ENCODE data around the gene PHF2.

PHF2 gene

GRCh38 chr9:93587284-93587650 lies 10.9 kb downstream of the PHF2 start:
- DNase-seq (ENCODE audit: low spot score) = no peak

DNA sequence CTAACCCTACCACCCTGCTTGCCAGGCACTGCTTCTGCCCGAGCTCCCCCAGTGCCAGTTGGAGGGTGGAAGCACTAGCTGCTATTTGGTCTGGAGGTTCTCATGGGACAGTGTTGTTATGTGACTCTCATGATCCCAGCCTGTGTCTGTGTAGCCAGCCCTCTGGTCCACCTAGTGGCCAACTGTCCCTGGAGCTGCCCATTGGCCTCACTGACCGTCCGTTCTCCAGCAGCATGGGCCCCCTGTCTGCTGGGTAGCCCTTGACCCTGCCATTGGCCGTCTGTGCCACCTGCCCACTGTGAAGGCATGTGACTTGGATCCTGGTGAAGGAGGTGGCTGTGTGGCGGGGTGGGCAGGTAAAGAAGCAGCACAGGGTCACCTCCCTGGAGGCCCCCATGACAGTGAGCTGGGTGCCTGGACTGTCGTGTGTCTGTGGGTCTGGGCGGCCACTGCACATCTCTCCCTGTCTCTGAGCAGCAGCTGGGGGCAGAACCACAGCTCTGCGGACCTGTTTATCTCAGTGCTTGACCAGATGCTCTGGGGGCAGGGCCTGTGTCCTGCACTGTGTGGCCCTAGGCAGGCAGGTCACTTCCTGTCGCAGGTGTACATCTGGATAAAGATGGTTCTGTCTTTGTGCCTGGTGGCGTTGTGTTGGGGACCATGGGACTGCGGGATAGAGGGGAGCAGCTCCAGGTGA lies 11.4 kb downstream of the PHF2 start:
- DNase-seq (ENCODE audit: low spot score) = no peak

DNA sequence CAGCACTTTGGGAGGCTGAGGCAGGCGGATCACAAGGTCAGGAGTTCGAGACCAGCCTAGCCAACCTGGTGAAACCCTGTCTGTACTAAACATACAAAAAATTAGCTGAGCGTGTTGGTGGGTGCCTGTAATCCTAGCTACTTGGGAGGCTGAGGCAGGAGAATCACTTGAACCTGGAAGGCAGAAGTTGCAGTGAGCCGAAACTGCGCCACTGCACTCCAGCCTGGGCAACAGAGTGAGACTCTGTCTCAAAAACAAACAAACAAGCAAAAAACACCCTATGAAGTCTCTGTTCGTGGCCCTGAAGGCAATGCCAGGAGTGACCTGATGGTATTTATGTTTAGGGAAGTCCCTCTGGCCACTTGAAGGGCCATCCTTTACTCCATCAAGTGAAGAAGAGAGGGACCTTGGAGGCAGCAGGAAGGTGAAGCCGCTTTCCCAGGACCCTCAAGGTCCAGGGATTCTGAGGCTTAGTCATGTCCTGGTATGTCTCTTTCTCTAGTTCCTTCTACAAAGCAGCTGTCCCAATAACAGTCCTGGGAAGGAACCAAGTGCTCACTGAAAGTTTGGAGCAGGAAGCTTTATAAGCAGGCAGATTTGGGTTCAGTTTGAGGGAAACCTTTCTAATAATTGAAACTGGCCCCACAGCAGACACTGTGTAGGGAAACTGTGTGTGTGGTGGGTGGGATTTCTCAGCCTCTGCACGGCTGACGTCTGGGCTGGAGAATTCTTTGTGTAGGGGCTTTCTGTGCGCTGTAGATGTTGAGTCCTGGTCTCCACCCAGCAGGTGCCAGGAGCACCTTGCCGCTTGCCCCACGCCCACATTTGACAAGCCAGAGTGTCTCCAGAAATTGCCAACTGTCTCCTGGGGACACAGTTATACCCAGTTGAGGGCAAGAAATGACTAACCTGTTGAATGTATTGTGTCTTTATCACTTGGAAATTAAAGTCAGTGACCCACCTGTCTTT lies 12.5 kb downstream of the PHF2 start:
- DNase-seq (ENCODE audit: low spot score) = no peak

GRCh38 chr9:93589688-93590087 lies 13.3 kb downstream of the PHF2 start:
- peak; percentile 73 for DNase-seq (ENCODE audit: low spot score)

DNA sequence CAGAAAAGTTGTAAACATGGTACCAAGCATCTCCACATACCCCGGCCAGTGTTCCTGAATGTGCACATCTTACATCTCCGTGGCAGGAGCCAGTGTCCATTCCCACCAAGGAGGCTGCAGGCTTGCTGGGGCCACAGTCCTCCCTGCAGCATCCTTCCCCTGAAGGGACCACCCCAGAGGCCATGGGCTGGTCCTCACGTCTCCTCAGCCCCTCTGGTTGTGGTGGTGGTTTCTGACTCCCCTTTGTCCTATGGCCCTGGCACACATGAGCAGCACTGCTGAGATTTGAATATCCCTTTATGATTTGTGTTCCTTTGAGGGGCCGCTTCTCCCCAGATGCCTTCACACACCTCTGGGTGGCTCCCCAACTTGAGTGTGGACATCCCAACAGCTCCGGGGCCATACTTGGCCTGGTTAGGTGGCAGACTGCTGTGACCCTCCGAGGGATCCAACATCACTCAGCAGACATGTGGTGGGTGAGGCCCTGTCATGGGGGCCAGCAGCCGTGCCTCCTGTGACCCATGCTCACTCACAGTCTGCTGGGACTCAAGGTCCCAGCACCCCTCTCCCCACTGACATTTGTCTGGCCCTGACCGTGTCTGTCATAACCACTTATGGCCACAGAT lies 14.3 kb downstream of the PHF2 start:
- DNase-seq (ENCODE audit: low spot score) = no peak

GRCh38 chr9:93591301-93592007 lies 15.1 kb downstream of the PHF2 start:
- no peak for DNase-seq (ENCODE audit: low spot score)

- DNase-seq (ENCODE audit: low spot score) = peak; percentile 45
Observed at GRCh38 chr9:93592008-93592642, 15.7 kb downstream of the PHF2 start.

- no peak for DNase-seq (ENCODE audit: low spot score)
Observed at GRCh38 chr9:93592643-93593021, 16.2 kb downstream of the PHF2 start.

DNA sequence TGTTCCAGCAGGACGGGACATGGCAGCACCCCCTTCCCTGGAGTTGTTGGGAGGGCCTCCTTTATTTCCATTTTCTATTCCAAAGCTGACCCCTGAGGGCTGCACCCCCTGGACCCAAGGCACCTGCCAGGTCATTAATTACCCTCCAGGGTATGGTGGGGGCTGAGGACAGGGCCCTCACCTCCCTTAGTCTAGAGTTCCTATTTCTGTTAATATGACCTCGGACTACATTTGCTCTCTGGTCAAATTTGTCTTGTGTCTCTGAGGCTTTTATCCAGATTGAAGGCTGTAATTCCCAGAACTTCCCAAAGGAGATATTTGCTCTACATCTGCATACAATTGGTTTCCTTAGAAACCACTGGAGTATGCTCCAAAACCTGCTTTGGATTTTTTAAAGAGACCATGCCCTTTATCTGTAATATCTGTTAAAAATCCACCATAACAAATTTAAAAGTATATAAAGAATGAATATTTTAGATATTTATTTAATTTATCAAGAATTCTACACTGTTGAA lies 16.8 kb downstream of the PHF2 start:
- DNase-seq (ENCODE audit: low spot score) = peak; percentile 44

- peak; percentile 38 for DNase-seq (ENCODE audit: low spot score)
Observed at GRCh38 chr9:93594041-93594756, 17.8 kb downstream of the PHF2 start.

GRCh38 chr9:93595461-93595860 lies 19.1 kb downstream of the PHF2 start:
- DNase-seq (ENCODE audit: low spot score) = no peak

- no peak for DNase-seq (ENCODE audit: low spot score)
Observed at GRCh38 chr9:93595861-93596365, 19.5 kb downstream of the PHF2 start.

GRCh38 chr9:93596399-93596798 lies 20.0 kb downstream of the PHF2 start:
- DNase-seq (ENCODE audit: low spot score) = no peak

DNA sequence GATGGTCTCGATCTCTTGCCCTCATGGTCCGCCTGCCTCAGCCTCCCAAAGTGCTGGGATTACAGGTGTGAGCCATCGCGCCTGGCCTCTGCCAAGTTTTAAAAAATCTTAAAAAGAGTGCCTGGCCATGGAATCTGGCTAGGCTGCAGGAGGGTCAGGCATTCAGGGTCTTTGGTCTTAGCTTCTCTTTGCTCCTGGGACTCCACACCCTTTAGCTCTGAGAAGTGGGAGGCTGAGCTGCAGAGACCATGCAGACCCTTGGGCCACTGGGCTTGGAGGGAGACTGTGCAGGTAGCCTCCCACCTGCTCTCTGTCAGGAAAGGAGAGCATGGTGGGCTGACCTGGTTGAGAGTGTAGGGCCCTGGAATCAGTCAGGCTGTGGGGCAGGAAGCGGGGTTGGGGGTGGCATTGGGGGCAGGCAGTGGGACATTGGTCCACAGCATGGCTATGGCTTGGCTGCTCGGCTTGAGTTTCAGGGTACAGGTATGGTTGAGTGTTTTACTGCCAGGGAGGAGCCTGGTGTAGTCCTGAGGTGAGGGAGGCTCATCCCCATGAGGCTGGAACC lies 20.8 kb downstream of the PHF2 start:
- DNase-seq (ENCODE audit: low spot score) = no peak

DNA sequence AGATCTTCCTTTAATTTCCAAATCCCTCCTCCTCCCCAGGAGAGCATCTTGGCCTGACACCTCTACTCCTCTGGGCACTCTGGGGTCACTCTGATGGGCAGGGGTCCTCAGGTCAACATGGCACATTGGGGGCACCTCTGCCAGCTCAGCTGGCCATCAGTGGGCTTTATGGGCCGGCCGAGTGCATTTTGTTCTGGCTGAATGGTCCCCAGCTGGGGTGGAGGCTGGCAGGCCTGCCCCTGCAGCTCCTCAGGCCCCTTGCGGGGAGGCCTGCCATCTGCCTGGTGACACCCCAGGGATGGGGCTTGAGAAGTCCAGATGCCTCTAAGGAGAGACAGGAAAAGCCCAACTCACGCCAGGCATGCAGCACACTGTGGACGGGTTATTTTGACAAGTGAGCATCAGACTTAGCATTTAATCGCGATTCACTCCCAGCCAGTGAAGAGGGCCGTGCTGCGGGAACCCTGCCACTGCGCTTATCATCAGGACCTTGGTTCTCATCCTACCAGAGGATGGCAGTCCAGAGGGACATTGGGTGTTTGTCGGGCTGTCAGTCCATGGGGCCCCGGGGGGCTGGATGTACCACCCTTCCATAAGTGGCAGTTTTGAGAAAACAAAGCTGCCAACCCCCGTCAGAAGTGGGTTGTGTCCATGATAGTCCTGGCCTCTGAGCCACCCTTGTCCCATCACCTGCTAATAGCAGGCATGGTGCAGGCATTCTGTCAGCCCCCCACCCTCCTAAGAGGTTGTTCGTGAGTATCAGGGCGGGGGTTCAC lies 21.7 kb downstream of the PHF2 start:
- no peak for DNase-seq (ENCODE audit: low spot score)

GRCh38 chr9:93598647-93599241 lies 22.4 kb downstream of the PHF2 start:
- DNase-seq (ENCODE audit: low spot score) = peak; percentile 56

- DNase-seq (ENCODE audit: low spot score) = no peak
Observed at GRCh38 chr9:93599571-93600403, 23.4 kb downstream of the PHF2 start.

DNA sequence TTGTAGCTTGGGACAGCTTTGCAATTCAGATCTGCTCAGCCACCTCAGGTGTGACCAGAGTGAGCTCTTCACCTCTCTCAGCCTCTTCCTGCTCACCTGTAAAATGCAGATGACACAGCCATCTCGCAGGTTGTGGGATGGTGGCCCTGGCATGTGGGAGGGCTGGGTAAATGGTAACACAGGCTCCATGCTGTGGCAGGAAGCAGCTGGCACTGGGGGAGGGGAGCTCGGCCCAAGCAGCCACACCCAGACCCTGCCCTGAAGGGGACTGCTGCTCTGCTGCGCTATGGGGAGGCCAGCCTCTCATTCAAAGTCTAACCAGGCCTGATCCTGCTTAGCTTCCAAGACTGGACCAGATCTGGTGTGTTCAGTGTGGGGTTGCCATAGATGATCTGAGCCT lies 24.1 kb downstream of the PHF2 start:
- no peak for DNase-seq (ENCODE audit: low spot score)
